Muscle layer of colon (tissue), 2 donors: ENCODE measurements around the gene CHD6.

Experiments used
- H3K27ac ChIP-seq: one replicate; pipeline ENCODE4 v1.7.0; 2013; ENCODE audit warnings: low read depth, mild to moderate bottlenecking, low read length, moderate library complexity
- H3K27me3 ChIP-seq, 2 donors: one replicate each; pipeline ENCODE4 v1.7.0; 2013; ENCODE audit warnings: low read length in 2 of 2, mild to moderate bottlenecking in 2 of 2; ENCODE audit not compliant: insufficient read depth in 2 of 2, control insufficient read depth in 1 of 2
- H3K36me3 ChIP-seq: one replicate; pipeline ENCODE4 v1.7.0; 2013; ENCODE audit warnings: mild to moderate bottlenecking, low read length; ENCODE audit not compliant: insufficient read depth
- H3K4me1 ChIP-seq: one replicate; pipeline ENCODE4 v1.7.0; 2013; ENCODE audit warnings: mild to moderate bottlenecking, low read length; ENCODE audit not compliant: insufficient read depth
- H3K4me3 ChIP-seq, 2 donors: one replicate each; pipeline ENCODE4 v1.7.0; 2013; ENCODE audit warnings: low read length in 2 of 2, low read depth in 1 of 2, mild to moderate bottlenecking in 1 of 2, moderate library complexity in 1 of 2
- H3K9ac ChIP-seq: one replicate; pipeline ENCODE4 v1.7.0; 2013; ENCODE audit warnings: low read length
- H3K9me3 ChIP-seq: one replicate; pipeline ENCODE4 v1.7.0; 2013; ENCODE audit warnings: mild to moderate bottlenecking, low read length
- donor health status: abdominal sarcoma.
- donor health status: Adenocarcinoma of cecum.

CHD6 gene

GRCh38 chr20:41469868-41470267 lies 148.3 kb downstream of the CHD6 start:
- Histone ChIP-seq H3K9me3 (no peaks in the 10 kb centered on the region), H3K27ac (no peak overlapping the region), H3K4me1 (no peaks in the 10 kb centered on the region), H3K36me3 (peaks cover 43% of the 10 kb centered on the region), H3K4me3 (no peak overlapping the region), H3K27me3 (no peaks in the 10 kb centered on the region), H3K9ac (no peak overlapping the region)

- no peaks in the 10 kb centered on the region for H3K9me3 ChIP-seq
- H3K4me3 ChIP-seq: no peak overlapping the region
- no peaks in the 10 kb centered on the region for H3K27me3 ChIP-seq
- H3K36me3 ChIP-seq: peaks cover 43% of the 10 kb centered on the region
- no peak overlapping the region for H3K27ac ChIP-seq
- H3K4me1 ChIP-seq: no peaks in the 10 kb centered on the region
- no peak overlapping the region for H3K9ac ChIP-seq
Observed at GRCh38 chr20:41468994-41469600, 149.1 kb downstream of the CHD6 start.

- peaks cover 36% of the 10 kb centered on the region for H3K36me3 ChIP-seq
- H3K27ac ChIP-seq: no peak overlapping the region
Observed at GRCh38 chr20:41467690-41468089, 150.5 kb downstream of the CHD6 start.

GRCh38 chr20:41467220-41467619 lies 151.0 kb downstream of the CHD6 start:
- Histone ChIP-seq H3K27ac (no peak overlapping the region), H3K4me3 (no peak overlapping the region), H3K9ac (no peak overlapping the region), H3K27me3 (no peaks in the 10 kb centered on the region), H3K36me3 (peaks cover 36% of the 10 kb centered on the region), H3K4me1 (no peaks in the 10 kb centered on the region), H3K9me3 (no peaks in the 10 kb centered on the region)

More at GRCh38 chr20:41467690-41468089, 150.5 kb downstream of the CHD6 start:
- Histone ChIP-seq H3K4me1 (no peaks in the 10 kb centered on the region), H3K9me3 (no peaks in the 10 kb centered on the region), H3K4me3 (no peak overlapping the region), H3K9ac (no peak overlapping the region), H3K27me3 (no peaks in the 10 kb centered on the region)

GRCh38 chr20:41463567-41463966 lies 154.6 kb downstream of the CHD6 start:
- no peaks in the 10 kb centered on the region for H3K9me3 ChIP-seq
- H3K9ac ChIP-seq: no peak overlapping the region
- no peak overlapping the region for H3K27ac ChIP-seq
- H3K4me1 ChIP-seq: no peaks in the 10 kb centered on the region
- H3K36me3 ChIP-seq: peaks cover 18% of the 10 kb centered on the region
- no peaks in the 10 kb centered on the region for H3K27me3 ChIP-seq
- no peak overlapping the region for H3K4me3 ChIP-seq

- Histone ChIP-seq H3K9ac (no peak overlapping the region), H3K27ac (no peak overlapping the region), H3K4me3 (no peak overlapping the region), H3K36me3 (peaks cover 14% of the 10 kb centered on the region), H3K4me1 (no peaks in the 10 kb centered on the region), H3K27me3 (no peaks in the 10 kb centered on the region), H3K9me3 (no peaks in the 10 kb centered on the region)
Observed at GRCh38 chr20:41462372-41463161, 155.6 kb downstream of the CHD6 start.

GRCh38 chr20:41458761-41459160 lies 159.4 kb downstream of the CHD6 start:
- Histone ChIP-seq H3K27me3 (no peaks in the 10 kb centered on the region), H3K4me1 (no peaks in the 10 kb centered on the region), H3K9ac (no peak overlapping the region), H3K9me3 (no peaks in the 10 kb centered on the region), H3K27ac (no peak overlapping the region), H3K36me3 (peaks cover 35% of the 10 kb centered on the region), H3K4me3 (no peak overlapping the region)

GRCh38 chr20:41457173-41457857 lies 160.9 kb downstream of the CHD6 start:
- H3K9me3 ChIP-seq: no peaks in the 10 kb centered on the region
- no peaks in the 10 kb centered on the region for H3K27me3 ChIP-seq
- H3K4me1 ChIP-seq: no peaks in the 10 kb centered on the region
- H3K27ac ChIP-seq: no peak overlapping the region
- H3K36me3 ChIP-seq: peaks cover 49% of the 10 kb centered on the region
- no peak overlapping the region for H3K9ac ChIP-seq
- H3K4me3 ChIP-seq: no peak overlapping the region

GRCh38 chr20:41456351-41456750 lies 161.8 kb downstream of the CHD6 start:
- Histone ChIP-seq H3K4me3 (no peak overlapping the region), H3K4me1 (no peaks in the 10 kb centered on the region), H3K9me3 (no peaks in the 10 kb centered on the region), H3K27me3 (no peaks in the 10 kb centered on the region), H3K27ac (no peak overlapping the region), H3K36me3 (peaks cover 58% of the 10 kb centered on the region), H3K9ac (no peak overlapping the region)

GRCh38 chr20:41454250-41454649 lies 163.9 kb downstream of the CHD6 start:
- H3K36me3 ChIP-seq: peaks cover 77% of the 10 kb centered on the region
- no peaks in the 10 kb centered on the region for H3K4me1 ChIP-seq
- no peak overlapping the region for H3K27ac ChIP-seq
- no peak overlapping the region for H3K4me3 ChIP-seq
- H3K9me3 ChIP-seq: no peaks in the 10 kb centered on the region
- no peak overlapping the region for H3K9ac ChIP-seq
- H3K27me3 ChIP-seq: no peaks in the 10 kb centered on the region

GRCh38 chr20:41453010-41453950 lies 164.9 kb downstream of the CHD6 start:
- Histone ChIP-seq H3K4me1 (no peaks in the 10 kb centered on the region), H3K9me3 (no peaks in the 10 kb centered on the region), H3K9ac (no peak overlapping the region), H3K27ac (no peak overlapping the region), H3K27me3 (no peaks in the 10 kb centered on the region), H3K36me3 (peaks cover 82% of the 10 kb centered on the region), H3K4me3 (no peak overlapping the region)
